GM23338 (cell line): ENCODE data around the gene LRBA. TPM values are rescaled to one million over a fixed set of nuclear protein-coding genes. Genes with fewer than 3 reads are reported as not detected.

Experiments used
- ATAC-seq: fragments of 200-7000 bp; cut with Tn5 transposase; 3 replicates; pipeline ENCODE4 v1.9.1; 2020
- DNase-seq: peaks from one replicate; pipeline ENCODE4 v3.0.0-alpha.2; 2015; ENCODE audit warnings: low spot score
- H2AFZ ChIP-seq: fragments of 200-600 bp; sonication (generic); 2 replicates; pipeline ENCODE4 v1.8.0; 2016; ENCODE audit warnings: antibody characterized with exemption, mild to moderate bottlenecking, moderate library complexity
- H3F3A ChIP-seq: fragments of 200-600 bp; sonication (generic); replicated peaks from 2 replicates; pipeline ENCODE4 v1.8.0; 2017; ENCODE audit warnings: antibody characterized with exemption, mixed run types, low read depth
- H3K27ac ChIP-seq: fragments of 200-600 bp; sonication (generic); 2 replicates; pipeline ENCODE4 v1.6.1; 2016; ENCODE audit warnings: low read depth
- H3K27me3 ChIP-seq: fragments of 200-600 bp; sonication (generic); 2 replicates; pipeline ENCODE4 v1.8.0; 2016; ENCODE audit warnings: mild to moderate bottlenecking, mixed run types, moderate library complexity; ENCODE audit not compliant: insufficient read depth
- H3K36me3 ChIP-seq: fragments of 200-600 bp; sonication (generic); 2 replicates; pipeline ENCODE4 v1.8.0; 2016; ENCODE audit warnings: mild to moderate bottlenecking; ENCODE audit not compliant: insufficient read depth
- H3K4me1 ChIP-seq: fragments of 200-600 bp; sonication (generic); 2 replicates; pipeline ENCODE4 v1.8.0; 2016; ENCODE audit warnings: mild to moderate bottlenecking, moderate library complexity; ENCODE audit not compliant: insufficient read depth
- H3K4me2 ChIP-seq: fragments of 200-600 bp; sonication (generic); 2 replicates; pipeline ENCODE4 v1.7.1; 2017; ENCODE audit warnings: mixed run types
- H3K4me3 ChIP-seq: fragments of 200-600 bp; sonication (generic); 2 replicates; pipeline ENCODE4 v1.6.1; 2016; ENCODE audit warnings: mixed run types
- H3K79me2 ChIP-seq: fragments of 200-600 bp; sonication (generic); replicated peaks from 2 replicates; pipeline ENCODE4 v1.8.0; 2017; ENCODE audit warnings: mild to moderate bottlenecking; ENCODE audit not compliant: insufficient read depth
- H3K9me2 ChIP-seq: fragments of 200-600 bp; sonication (generic); 2 replicates; pipeline ENCODE4 v1.8.0; 2017; ENCODE audit not compliant: insufficient read depth
- H4K20me1 ChIP-seq: fragments of 200-600 bp; sonication (generic); replicated peaks from 2 replicates; pipeline ENCODE4 v1.8.0; 2017; ENCODE audit warnings: mild to moderate bottlenecking; ENCODE audit not compliant: insufficient read depth
- H3K27ac Mint-ChIP-seq: 2 replicates; pipeline ENCODE4 v1.8.0; 2020; ENCODE audit warnings: inconsistent platforms, mild to moderate bottlenecking, moderate library complexity, mixed read lengths
- H3K27me3 Mint-ChIP-seq: 3 replicates; pipeline ENCODE4 v1.8.0; 2022; ENCODE audit warnings: low read depth, mild to moderate bottlenecking, moderate library complexity, mixed read lengths, inconsistent platforms; ENCODE audit not compliant: insufficient read depth, poor library complexity
- H3K36me3 Mint-ChIP-seq: 3 replicates; pipeline ENCODE4 v1.8.0; 2021; ENCODE audit warnings: low read depth, mild to moderate bottlenecking, inconsistent platforms, moderate library complexity, mixed read lengths
- H3K4me1 Mint-ChIP-seq: 3 replicates; pipeline ENCODE4 v1.8.0; 2020; ENCODE audit warnings: mild to moderate bottlenecking, inconsistent platforms, mixed read lengths
- H3K4me3 Mint-ChIP-seq: 3 replicates; pipeline ENCODE4 v1.8.0; 2021; ENCODE audit warnings: moderate library complexity, mild to moderate bottlenecking, inconsistent platforms, mixed read lengths
- H3K9me3 Mint-ChIP-seq: 3 replicates; pipeline ENCODE4 v1.8.0; 2020; ENCODE audit warnings: moderate library complexity, mild to moderate bottlenecking, inconsistent platforms, mixed read lengths
- CREB1 ChIP-seq: fragments of 250-450 bp; sonication (Bioruptor Pico); IDR thresholded peaks from 2 replicates; pipeline ENCODE4 v1.5.0; 2020; ENCODE audit warnings: low read depth, mild to moderate bottlenecking, moderate library complexity
- CTCF ChIP-seq, 2 experiments: fragments of 200-600 bp in 1 of 2; sonication (generic) in 1 of 2; conservative IDR thresholded peaks; 2 replicates each; pipeline versions ENCODE4 v1.5.1 to v1.6.1; 2016 to 2017; ENCODE audit warnings: antibody characterized with exemption in 2 of 2, low read depth in 2 of 2, mild to moderate bottlenecking in 2 of 2, moderate library complexity in 1 of 2
- ETS1 ChIP-seq: IDR thresholded peaks from 2 replicates; pipeline ENCODE4 v1.6.1; 2016; ENCODE audit warnings: antibody characterized with exemption
- JUNB ChIP-seq: IDR thresholded peaks from one replicate; pipeline ENCODE4 v1.6.1; 2016; ENCODE audit warnings: antibody characterized with exemption; ENCODE audit not compliant: unreplicated experiment
- REST ChIP-seq: IDR thresholded peaks from one replicate; pipeline ENCODE4 v1.6.1; 2018; ENCODE audit warnings: antibody characterized with exemption; ENCODE audit not compliant: unreplicated experiment
- polyA plus RNA-seq: library from polyadenylated mRNA; unstranded; fragments of >200 nt; fragmentation: Nextera tagmentation; extraction: Ambion mirVana; gene quantifications from 2 replicates; pipeline ENCODE4 v1.2.1, GENCODE V29; 2016
- total RNA-seq: library from RNA; depleted of rRNA; stranded (reverse); fragments of >200 nt; shearing (Covaris generic); gene quantifications from 2 replicates; pipeline ENCODE4 v1.2.3, GENCODE V29; 2014

The LRBA gene
- total and polyA plus RNA-seq, 2 experiments from 2014 or later = 23.3 to 126 TPM

GRCh38 chr4:150235808-150236271 lies 779.2 kb downstream of the LRBA start (continued):
- TF ChIP-seq CREB1 (CRISPR knock-in tag) = no peak
- no peak for TF ChIP-seq JUNB
- no peak for TF ChIP-seq REST

- Mint-ChIP-seq H3K4me1 (peaks cover 22% of the 10 kb centered on the region), H3K36me3 (no peaks in the 10 kb centered on the region), H3K27me3 (no peaks in the 10 kb centered on the region), H3K4me3 (no peak overlapping the region), H3K27ac (no peak overlapping the region), H3K9me3 (no peaks in the 10 kb centered on the region; the same call in 2 of the 3 replicates)
- no peaks in the 10 kb centered on the region for H3K36me3 ChIP-seq
- H2AFZ ChIP-seq = peak overlapping the region; percentile 52; the same call in 1 of the 2 replicates
- H3K4me1 ChIP-seq = peaks cover 18% of the 10 kb centered on the region
- H3K4me3 ChIP-seq = no peak overlapping the region
- H3K27me3 ChIP-seq = no peaks in the 10 kb centered on the region
- H3K79me2 ChIP-seq = no peaks in the 10 kb centered on the region
- no peak overlapping the region for H3K27ac ChIP-seq
- TF ChIP-seq CTCF (conservative IDR thresholded peaks at IDR 0.05; ENCODE audit: low read depth in 2 of 2) (peak; percentile 43 to 70), REST (no peak), ETS1 (no peak)
- no peaks in the 10 kb centered on the region for H3F3A ChIP-seq
- peak; percentile 84 for ATAC-seq
- H3K4me2 ChIP-seq = no peak overlapping the region
- DNase-seq = peak; percentile 43
- peaks cover 9% of the 10 kb centered on the region; the same call in 1 of the 2 replicates for H3K9me2 ChIP-seq
- no peaks in the 10 kb centered on the region for H4K20me1 ChIP-seq
Measured at GRCh38 chr4:150235317-150235716, 779.8 kb downstream of the LRBA start.
